DMS 273 treated with DMSO at 0.1 percent for 48 hours (cell line): ENCODE measurements around the gene OR8U1.
"Not testable (repeated sequence)": the region's sequence is repeated elsewhere in the genome, so short reads cannot be mapped to it uniquely, and the experiment has no call there.

Experiments
- DNase-seq: peaks from one replicate; lab custom pipeline; 2025; lab: John Stamatoyannopoulos, UW

Gene OR8U1

DNA sequence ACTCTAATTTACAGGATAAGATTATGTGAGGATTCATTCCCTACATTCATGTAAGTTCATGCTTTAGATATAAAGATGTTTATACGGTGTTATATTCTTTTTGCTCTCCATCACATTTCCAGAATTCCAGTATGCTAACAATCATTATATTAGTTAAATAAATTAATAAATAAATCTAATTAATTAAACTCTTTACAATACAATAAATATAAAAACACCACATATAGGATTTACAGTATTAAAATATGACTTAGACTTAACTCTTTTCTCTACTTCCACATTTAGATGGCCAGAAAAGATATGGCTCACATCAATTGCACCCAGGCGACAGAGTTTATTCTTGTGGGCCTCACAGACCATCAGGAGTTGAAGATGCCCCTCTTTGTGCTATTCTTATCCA is at the start of gene OR8U1:
OR8U1 (plus strand) TSS at position 301 of the 400 bp plus-strand sequence; CDS start at position 301, 0 bp downstream.
- no peak for DNase-seq

GRCh38 chr11:56331861-56332491 is 43.4 kb upstream of the OR8U1 start:
- DNase-seq: no peak

DNA sequence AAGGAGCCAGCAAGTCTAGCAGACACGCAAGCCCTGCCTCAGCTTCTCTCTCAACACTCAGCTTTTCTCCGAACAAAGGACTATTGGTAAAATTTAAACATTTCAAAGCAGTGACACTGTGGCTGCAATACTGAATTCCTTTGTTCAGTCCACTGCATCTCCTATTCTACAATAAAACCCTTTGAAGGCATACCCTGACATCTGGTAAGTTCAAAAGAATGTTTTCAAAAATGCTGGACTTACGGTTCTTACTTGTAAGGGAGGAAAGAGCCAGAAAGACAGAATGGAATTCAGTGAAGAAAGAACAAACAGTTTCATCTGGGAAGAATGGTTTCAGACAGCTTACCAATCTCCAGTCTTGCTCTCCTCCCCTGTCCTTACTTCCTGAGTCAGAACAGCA is 42.3 kb upstream of the OR8U1 start:
- no peak for DNase-seq

DNA sequence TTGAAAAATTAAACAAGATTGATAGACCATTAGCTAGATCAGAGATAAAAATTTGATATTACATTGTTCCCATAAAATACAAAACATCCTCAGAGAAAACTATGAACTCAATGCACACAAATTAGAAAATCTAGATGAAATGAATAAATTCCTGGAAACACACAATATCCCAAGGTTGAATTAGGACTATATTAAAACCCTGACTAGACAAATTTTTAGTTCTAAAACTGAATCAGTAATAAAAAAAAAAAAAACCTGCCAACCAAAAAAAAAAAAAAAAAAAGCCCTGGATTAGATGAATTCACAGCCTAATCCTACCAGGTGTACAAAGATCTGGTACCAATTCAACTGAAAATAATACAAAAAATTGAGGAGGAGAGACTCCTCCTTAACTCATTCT is 35.1 kb upstream of the OR8U1 start:
- no peak for DNase-seq

DNA sequence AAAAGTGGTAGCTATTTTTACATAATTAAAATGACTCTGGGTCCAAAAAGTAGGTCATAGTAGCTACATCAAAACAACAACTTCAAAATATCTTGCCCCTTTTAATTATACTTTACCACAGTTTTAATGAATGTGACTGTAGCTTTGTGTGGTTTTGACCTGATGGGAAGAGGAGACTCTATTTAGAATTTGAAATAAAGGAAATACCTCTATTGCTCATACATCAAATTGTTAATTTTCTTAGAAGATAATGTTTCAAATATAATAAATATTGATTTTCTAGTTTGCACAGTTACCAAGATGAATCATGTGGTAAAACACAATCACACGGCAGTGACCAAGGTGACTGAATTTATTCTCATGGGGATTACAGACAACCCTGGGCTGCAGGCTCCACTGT is 29.7 kb upstream of the OR8U1 start, which contains the start of gene OR8K1:
OR8K1 (plus strand) TSS at position 301 of the 400 bp plus-strand sequence; CDS start at position 301, 0 bp downstream.
- no peak for DNase-seq

GRCh38 chr11:56353991-56354390 is 21.4 kb upstream of the OR8U1 start, which contains the start of gene OR8J1:
Gene OR8J1, plus strand, starts transcription at chr11:56354291. Its CDS starts 5,956 bp downstream, at chr11:56360247.
- DNase-seq: no peak

GRCh38 chr11:56380120-56380519 is 4.7 kb downstream of the OR8U1 start:
- no peak for DNase-seq

GRCh38 chr11:56394381-56394780 is 19.0 kb downstream of the OR8U1 start:
- DNase-seq: no peak

- no peak for DNase-seq
Measured at GRCh38 chr11:56396047-56396446, 20.6 kb downstream of the OR8U1 start.

DNA sequence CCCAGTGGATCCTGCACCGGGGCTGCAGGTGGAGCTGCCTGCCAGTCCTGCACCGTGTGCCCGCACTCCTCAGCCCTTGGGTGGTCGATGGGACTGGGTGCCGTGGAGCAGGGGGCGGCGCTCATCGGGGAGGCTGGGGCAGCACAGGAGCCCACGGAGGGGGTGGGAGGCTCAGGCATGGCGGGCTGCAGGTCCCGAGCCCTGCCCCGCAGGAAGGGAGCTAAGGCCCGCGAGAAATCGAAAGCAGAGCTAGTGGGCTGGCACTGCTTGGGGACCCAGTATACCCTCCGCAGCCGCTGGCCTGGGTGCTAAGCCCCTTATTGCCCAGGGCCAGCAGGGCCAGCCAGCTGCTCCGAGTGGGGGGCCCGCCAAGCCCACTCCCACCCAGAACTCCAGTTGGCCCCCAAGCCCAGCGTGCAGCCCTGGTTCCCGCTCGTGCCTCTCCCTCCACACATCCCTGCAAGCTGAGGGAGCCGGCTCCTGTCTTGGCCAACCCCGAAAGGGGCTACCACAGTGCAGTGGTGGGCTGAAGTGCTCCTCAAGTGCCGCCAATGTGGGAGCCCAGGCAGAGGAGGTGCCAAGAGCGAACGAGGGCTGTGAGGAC is 26.5 kb downstream of the OR8U1 start:
- DNase-seq: not testable (repeated sequence)

- no peak for DNase-seq
Measured at GRCh38 chr11:56404393-56404792, 29.0 kb downstream of the OR8U1 start.

GRCh38 chr11:56410801-56411200 is 35.4 kb downstream of the OR8U1 start:
- no peak for DNase-seq

DNA sequence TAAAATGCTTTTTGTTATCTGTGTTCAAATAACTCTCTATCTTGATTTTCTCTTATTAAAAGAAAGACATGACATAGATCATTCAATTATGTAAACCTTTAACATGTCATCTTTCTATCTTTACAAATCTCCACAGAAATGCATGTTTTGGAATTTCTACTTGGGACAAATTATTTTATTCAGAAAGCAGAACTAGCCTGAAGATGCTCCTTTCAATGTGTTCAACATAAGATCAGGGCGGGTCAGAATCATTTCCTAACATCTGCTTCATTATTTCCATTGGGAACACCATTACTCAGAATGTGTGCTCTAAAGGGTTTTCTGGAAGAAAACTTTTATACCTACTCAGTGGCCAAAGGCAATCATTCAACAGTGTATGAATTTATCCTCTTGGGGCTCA is 37.0 kb downstream of the OR8U1 start, which contains the start of gene OR5AL1:
OR5AL1 (plus strand) TSS at position 301 of the 400 bp plus-strand sequence.
- DNase-seq: no peak
